ENCODE results near the gene DCXR.

The DCXR gene

GRCh38 chr17:82037092-82037888 lies at the start of gene DCXR:
Gene DCXR, minus strand, starts transcription at chr17:82037697. Its CDS starts 15 bp downstream, at chr17:82037682.
- peak; percentile 97 for DNase-seq (ENCODE audit: low spot score)

DNA sequence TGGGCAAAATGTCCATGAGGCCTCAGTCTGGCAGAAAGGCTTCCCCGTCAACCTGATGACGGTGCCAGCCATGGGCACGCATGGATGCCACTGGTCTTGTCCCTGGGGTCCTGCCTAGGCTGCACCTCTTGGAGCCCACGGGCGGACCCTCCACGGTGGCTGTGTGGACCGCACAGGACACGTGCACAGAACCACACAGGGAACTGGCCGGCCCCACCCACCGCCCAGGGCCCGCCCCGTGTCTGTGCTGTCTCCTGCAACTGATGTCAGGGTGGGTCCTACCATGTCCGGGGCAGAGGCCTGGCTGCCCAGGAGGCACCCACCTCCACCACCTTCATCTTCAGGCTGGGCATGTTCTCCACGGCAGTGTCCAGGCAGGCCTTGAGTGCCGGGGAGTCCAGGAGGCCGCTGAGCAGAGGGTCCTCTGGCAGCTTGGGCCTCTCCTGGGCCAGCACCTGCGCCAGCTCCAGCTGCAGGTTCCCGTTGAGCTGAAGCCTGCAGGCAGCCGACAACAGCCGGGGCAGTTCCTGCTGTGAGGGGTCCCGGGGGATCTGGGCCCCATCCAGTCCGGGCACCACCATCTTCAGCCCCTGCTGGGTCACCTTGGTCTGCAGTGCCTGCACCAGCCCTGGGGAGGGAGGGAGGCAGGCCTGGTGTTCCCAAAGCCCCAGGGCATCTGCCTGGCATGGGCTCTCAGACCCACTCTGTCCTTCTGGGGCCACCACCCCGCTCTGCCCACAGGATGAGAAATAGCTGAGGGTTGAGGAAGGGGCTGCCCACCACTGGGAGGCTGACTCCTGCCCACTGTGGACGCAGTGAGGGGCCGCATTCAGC lies 48.7 kb upstream of the DCXR start:
- DNase-seq (ENCODE audit: low spot score): no peak

GRCh38 chr17:82085031-82085861 lies 47.7 kb upstream of the DCXR start:
- DNase-seq (ENCODE audit: low spot score): no peak

- DNase-seq (ENCODE audit: low spot score): no peak
Observed at GRCh38 chr17:82084373-82085030, 47.0 kb upstream of the DCXR start.

- DNase-seq (ENCODE audit: low spot score): no peak
Observed at GRCh38 chr17:82083533-82084359, 46.2 kb upstream of the DCXR start.

- DNase-seq (ENCODE audit: low spot score): no peak
Observed at GRCh38 chr17:82083009-82083408, 45.5 kb upstream of the DCXR start.

DNA sequence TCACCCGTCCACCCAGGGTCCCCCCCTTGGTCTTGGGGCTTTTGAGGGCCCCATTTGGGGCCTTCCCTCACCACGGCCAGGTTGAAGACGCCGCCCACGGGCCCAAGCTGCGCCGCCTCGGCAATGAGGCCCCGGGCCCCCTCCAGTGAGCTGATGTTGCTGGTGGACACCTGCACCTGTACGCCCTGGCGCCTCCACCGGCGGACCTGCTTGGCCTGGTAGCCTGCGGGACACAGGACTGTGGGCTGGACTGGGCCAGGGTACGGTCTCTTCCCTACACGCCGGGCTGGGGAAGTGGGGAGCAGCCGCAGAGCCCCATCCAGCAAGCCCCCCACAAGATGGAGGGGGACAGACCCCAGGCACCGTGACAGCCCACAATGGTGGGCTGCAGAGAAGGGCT lies 45.0 kb upstream of the DCXR start:
- DNase-seq (ENCODE audit: low spot score): no peak

- no peak for DNase-seq (ENCODE audit: low spot score)
Observed at GRCh38 chr17:82081966-82082365, 44.5 kb upstream of the DCXR start.

GRCh38 chr17:82081546-82081945 lies 44.0 kb upstream of the DCXR start:
- DNase-seq (ENCODE audit: low spot score): no peak

DNA sequence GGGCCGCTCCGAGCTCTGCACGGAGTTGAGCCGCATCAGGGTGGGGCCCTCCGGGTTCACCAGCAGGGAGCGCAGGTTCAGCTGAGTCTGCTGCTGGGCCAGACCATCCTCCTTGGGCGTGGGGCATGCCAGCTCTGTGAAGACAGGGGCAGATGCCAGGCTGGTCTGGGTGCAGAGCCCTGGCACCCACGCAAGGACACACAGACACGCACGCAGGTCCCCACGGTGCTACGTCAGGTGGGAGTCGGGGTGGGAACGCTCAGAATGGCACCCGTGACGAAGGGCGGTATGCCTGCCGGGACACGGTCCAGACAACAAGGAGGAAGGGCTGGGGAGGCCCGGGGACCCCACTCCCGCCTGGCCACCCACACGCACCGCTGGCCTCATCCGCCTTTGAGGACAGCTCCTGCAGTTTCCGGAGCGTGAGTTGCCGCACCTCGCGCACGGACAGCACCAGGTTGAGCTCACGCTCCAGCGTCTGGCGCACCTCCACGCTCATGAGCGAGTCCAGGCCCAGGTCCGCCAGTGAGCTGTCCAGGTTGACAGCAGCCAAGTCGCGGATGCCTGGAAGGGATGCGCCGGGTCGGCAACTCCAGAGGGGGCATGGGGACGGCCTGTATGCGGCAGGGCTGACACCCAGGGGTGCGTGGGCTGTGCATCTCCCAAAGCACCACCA lies 43.4 kb upstream of the DCXR start:
- no peak for DNase-seq (ENCODE audit: low spot score)

GRCh38 chr17:82080048-82080788 lies 42.7 kb upstream of the DCXR start:
- no peak for DNase-seq (ENCODE audit: low spot score)

GRCh38 chr17:82079001-82079677 lies 41.6 kb upstream of the DCXR start:
- no peak for DNase-seq (ENCODE audit: low spot score)

DNA sequence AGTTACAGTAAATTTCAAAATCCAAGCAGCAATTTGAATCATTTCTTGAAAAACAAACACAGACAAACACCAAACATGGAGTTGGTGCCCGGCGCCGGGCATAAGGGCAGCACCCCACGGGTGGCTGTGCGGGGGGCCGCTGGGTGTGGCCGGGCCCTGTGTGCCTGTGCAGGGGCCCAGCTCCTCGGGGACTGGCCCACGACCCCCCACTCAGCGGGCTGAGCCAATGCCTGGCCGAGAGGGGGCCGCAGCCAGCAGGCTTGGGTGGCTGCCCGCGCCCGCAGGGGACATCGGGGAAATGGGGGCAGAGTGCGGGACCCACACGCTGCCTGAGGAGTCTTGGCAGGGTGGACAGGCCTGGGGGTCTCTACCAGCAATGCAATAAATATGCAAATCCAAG lies 40.9 kb upstream of the DCXR start:
- DNase-seq (ENCODE audit: low spot score): no peak

GRCh38 chr17:82077617-82078358 lies 40.3 kb upstream of the DCXR start:
- DNase-seq (ENCODE audit: low spot score): no peak

DNA sequence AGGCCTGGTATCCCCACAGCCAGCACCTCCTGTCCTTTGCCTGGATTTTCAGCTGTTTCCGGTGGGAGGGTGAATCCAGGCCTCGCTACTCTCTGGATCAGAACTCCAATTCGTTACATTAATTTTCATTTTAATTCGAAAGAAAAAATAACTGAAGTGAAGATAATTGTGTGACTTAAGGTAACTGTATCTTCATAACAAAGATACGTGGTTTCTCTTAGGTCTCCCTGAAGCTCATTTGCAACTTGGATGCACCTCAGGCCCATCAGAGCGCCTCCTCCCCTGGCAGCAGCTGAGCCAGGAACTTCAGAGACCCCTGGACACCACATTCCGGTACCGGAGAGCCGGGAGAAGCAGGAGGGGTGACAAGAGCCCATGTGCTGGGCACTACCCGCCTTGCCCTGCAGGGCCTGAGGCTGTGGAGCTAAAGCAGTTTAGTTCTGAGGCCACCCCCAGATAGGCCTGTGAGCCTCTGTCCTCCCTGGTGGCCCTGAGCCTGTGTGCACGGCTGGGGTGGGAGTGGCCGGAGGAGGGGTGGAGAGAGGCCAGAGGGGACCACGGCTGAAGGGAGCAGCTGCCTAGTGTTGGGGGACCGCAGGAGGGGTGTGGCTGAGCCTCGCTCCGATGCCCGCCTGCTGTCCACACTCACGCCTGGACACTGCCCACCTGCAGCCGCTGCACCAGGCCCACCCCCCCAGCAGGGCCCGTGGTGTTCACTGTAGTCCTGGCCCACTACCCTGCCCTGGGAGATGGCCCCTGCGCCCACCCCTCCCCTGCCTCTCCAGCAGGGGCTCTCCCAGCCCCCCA lies 39.5 kb upstream of the DCXR start:
- DNase-seq (ENCODE audit: low spot score): peak; percentile 42

- no peak for DNase-seq (ENCODE audit: low spot score)
Observed at GRCh38 chr17:82076018-82076784, 38.7 kb upstream of the DCXR start.

- DNase-seq (ENCODE audit: low spot score): no peak
Observed at GRCh38 chr17:82073446-82073845, 35.9 kb upstream of the DCXR start.
